Measurements from ENCODE around the gene MAN2B2.

- no peak for TF ChIP-seq RAD21 (IDR thresholded peaks at IDR 0.05; ENCODE audit: low read length)
- no peak for TF ChIP-seq MAZ (IDR thresholded peaks at IDR 0.05; ENCODE audit: borderline replicate concordance, low read depth, low read length)
- no peak for TF ChIP-seq POLR2A (IDR thresholded peaks at IDR 0.05; ENCODE audit: low read depth, low read length)
Observed at GRCh38 chr4:6557856-6558255, 17.1 kb upstream of the MAN2B2 start.

Measured in IMR-90 (cell line).